Measurements from ENCODE around the gene NEDD4L.

NEDD4L gene

DNA sequence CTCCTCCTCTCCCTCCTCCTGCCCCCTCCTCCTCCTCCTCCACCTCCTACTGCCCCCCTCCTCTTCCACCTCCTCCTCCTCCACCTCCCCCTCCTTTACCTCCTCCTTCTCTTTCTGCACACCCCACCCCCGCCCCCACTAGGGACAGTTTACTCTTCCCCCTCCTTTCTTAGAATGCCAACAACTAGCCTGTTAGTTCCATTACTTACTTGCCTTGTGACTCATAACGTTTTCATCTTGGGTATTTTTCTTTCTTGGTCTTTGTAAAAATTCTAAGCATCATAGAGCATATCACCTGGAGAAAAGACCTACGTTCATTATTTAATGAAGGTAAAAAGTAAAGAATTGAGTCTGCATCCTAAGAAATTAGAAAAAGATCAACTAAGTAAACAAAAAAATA lies 165.3 kb downstream of the NEDD4L start:
- TF ChIP-seq FOXA1 (IDR thresholded peaks at IDR 0.05) (no peak), CTBP1 (IDR thresholded peaks at IDR 0.05; ENCODE audit: borderline replicate concordance) (no peak), NFRKB (IDR thresholded peaks at IDR 0.05) (no peak), FOXM1 (IDR thresholded peaks at IDR 0.05; ENCODE audit: borderline replicate concordance) (no peak), SP1 (IDR thresholded peaks at IDR 0.05) (no peak), ELF4 (IDR thresholded peaks at IDR 0.05) (no peak), HDGF (IDR thresholded peaks at IDR 0.05; ENCODE audit: borderline replicate concordance) (no peak), ARNT (IDR thresholded peaks at IDR 0.05) (no peak), BHLHE40 (IDR thresholded peaks at IDR 0.05; ENCODE audit: borderline replicate concordance) (no peak), FOXK2 (IDR thresholded peaks at IDR 0.05) (no peak), L3MBTL2 (conservative IDR thresholded peaks at IDR 0.05) (no peak), ZNF384 (IDR thresholded peaks at IDR 0.05) (no peak), SUZ12 (IDR thresholded peaks at IDR 0.05) (no peak), TARDBP (IDR thresholded peaks at IDR 0.05) (no peak), LEF1 (IDR thresholded peaks at IDR 0.05; ENCODE audit: borderline replicate concordance) (no peak)
- TF ChIP-seq, protein P1, sequence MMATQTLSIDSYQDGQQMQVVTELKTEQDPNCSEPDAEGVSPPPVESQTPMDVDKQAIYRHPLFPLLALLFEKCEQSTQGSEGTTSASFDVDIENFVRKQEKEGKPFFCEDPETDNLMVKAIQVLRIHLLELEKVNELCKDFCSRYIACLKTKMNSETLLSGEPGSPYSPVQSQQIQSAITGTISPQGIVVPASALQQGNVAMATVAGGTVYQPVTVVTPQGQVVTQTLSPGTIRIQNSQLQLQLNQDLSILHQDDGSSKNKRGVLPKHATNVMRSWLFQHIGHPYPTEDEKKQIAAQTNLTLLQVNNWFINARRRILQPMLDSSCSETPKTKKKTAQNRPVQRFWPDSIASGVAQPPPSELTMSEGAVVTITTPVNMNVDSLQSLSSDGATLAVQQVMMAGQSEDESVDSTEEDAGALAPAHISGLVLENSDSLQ (IDR thresholded peaks at IDR 0.05): no peak

DNA sequence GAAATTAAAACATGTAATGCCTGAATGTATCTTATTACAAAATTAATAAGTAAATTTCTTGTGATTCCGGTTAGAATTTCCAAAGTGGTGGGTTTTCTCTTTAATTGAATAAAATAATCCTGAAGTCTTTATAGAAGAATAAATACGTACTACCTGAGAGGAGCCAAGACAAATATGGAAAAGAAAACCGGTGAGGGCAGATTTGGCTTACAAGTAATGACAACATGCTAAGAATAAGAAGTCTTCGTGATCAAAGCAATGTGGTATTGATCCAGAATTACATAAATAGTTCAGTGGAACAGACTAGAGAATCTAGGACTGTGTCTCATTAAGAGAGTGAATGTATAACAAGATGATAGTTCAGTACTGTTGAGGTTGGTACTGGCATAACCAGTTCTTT lies 167.5 kb downstream of the NEDD4L start:
- DNase-seq (ENCODE audit: extremely low spot score): no peak
- POLR2A ChIA-PET: no interaction called here
- CTCF ChIA-PET: no interaction called here
- TF ChIP-seq NFRKB (IDR thresholded peaks at IDR 0.05) (no peak), FOXK2 (IDR thresholded peaks at IDR 0.05) (no peak), HDGF (IDR thresholded peaks at IDR 0.05; ENCODE audit: borderline replicate concordance) (no peak), L3MBTL2 (conservative IDR thresholded peaks at IDR 0.05) (no peak), BHLHE40 (IDR thresholded peaks at IDR 0.05; ENCODE audit: borderline replicate concordance) (no peak), CTBP1 (IDR thresholded peaks at IDR 0.05; ENCODE audit: borderline replicate concordance) (no peak), SUZ12 (IDR thresholded peaks at IDR 0.05) (no peak), LEF1 (IDR thresholded peaks at IDR 0.05; ENCODE audit: borderline replicate concordance) (no peak), ELF4 (IDR thresholded peaks at IDR 0.05) (no peak), FOXM1 (IDR thresholded peaks at IDR 0.05; ENCODE audit: borderline replicate concordance) (no peak), ARNT (IDR thresholded peaks at IDR 0.05) (no peak), ZNF384 (IDR thresholded peaks at IDR 0.05) (no peak), TARDBP (IDR thresholded peaks at IDR 0.05) (no peak), FOXA1 (IDR thresholded peaks at IDR 0.05) (no peak), SP1 (IDR thresholded peaks at IDR 0.05) (no peak)
- TF ChIP-seq, protein P1 (IDR thresholded peaks at IDR 0.05): no peak

More for the DNA sequence above, 165.3 kb downstream of the NEDD4L start:
- ChIA-PET POLR2A (no interaction called here), CTCF (no interaction called here)
- no peak for DNase-seq (ENCODE audit: extremely low spot score)

DNA sequence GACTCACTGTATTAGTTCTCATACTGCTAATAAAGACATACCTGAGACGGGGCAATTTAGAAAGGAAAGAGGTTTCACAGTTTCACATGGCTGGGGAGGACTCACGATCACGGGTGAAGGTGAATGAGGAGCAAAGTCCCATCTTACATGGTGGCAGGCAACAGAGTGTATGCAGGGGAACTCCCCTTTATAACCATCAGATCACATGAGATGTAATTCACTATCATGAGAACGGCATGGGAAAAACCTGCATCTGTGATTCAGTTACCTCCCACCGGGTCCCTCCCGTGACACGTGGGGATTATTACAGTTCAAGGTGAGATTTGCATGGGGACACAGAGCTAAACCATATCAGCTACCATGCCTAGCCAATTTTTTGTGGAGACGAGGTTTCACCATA lies 168.2 kb downstream of the NEDD4L start:
- CTCF ChIA-PET: no interaction called here
- no peak for DNase-seq (ENCODE audit: extremely low spot score)
- POLR2A ChIA-PET: no interaction called here
- TF ChIP-seq FOXK2 (IDR thresholded peaks at IDR 0.05): no peak
- no peak for TF ChIP-seq CTBP1 (IDR thresholded peaks at IDR 0.05; ENCODE audit: borderline replicate concordance)
- no peak for TF ChIP-seq FOXM1 (IDR thresholded peaks at IDR 0.05; ENCODE audit: borderline replicate concordance)
- no peak for TF ChIP-seq L3MBTL2 (conservative IDR thresholded peaks at IDR 0.05)
- TF ChIP-seq HDGF (IDR thresholded peaks at IDR 0.05; ENCODE audit: borderline replicate concordance): no peak
- TF ChIP-seq ARNT (IDR thresholded peaks at IDR 0.05): no peak
- TF ChIP-seq NFRKB (IDR thresholded peaks at IDR 0.05): no peak
- TF ChIP-seq BHLHE40 (IDR thresholded peaks at IDR 0.05; ENCODE audit: borderline replicate concordance): no peak
- no peak for TF ChIP-seq SUZ12 (IDR thresholded peaks at IDR 0.05)
- TF ChIP-seq FOXA1 (IDR thresholded peaks at IDR 0.05): no peak
- TF ChIP-seq ZNF384 (IDR thresholded peaks at IDR 0.05): no peak
- no peak for TF ChIP-seq SP1 (IDR thresholded peaks at IDR 0.05)
- TF ChIP-seq, protein P1 (IDR thresholded peaks at IDR 0.05): no peak

DNA sequence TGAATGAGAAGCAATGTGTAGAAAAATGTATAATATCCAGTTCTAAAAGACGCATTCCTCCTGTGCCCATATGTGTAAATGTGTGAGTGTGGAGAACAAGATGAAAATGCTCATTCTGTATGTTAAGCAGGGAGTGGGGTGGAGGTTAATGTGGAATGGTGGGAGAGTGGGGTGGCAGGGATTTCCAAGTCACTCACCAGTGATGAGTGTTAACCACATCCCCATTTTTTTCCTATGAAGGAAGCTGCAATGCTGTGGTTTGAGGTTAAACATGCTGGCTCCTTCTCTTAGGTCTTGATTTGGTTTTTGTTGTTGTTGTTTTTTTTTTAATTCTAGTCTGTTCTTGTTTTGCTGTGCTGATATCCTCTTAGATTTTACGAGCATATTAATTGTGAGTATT lies 169.4 kb downstream of the NEDD4L start:
- POLR2A ChIA-PET: no interaction called here
- TF ChIP-seq HDGF (IDR thresholded peaks at IDR 0.05; ENCODE audit: borderline replicate concordance): no peak
- TF ChIP-seq FOXK2 (IDR thresholded peaks at IDR 0.05): no peak
- TF ChIP-seq ARNT (IDR thresholded peaks at IDR 0.05): no peak
- no peak for TF ChIP-seq L3MBTL2 (conservative IDR thresholded peaks at IDR 0.05)
- TF ChIP-seq LEF1 (IDR thresholded peaks at IDR 0.05; ENCODE audit: borderline replicate concordance): no peak
- TF ChIP-seq TARDBP (IDR thresholded peaks at IDR 0.05): no peak
- TF ChIP-seq NFRKB (IDR thresholded peaks at IDR 0.05): no peak
- TF ChIP-seq ELF4 (IDR thresholded peaks at IDR 0.05): no peak
- no peak for TF ChIP-seq BHLHE40 (IDR thresholded peaks at IDR 0.05; ENCODE audit: borderline replicate concordance)
- no peak for TF ChIP-seq FOXM1 (IDR thresholded peaks at IDR 0.05; ENCODE audit: borderline replicate concordance)
- TF ChIP-seq SP1 (IDR thresholded peaks at IDR 0.05): no peak
- CTCF ChIA-PET: no interaction called here
- DNase-seq (ENCODE audit: extremely low spot score): no peak

DNA sequence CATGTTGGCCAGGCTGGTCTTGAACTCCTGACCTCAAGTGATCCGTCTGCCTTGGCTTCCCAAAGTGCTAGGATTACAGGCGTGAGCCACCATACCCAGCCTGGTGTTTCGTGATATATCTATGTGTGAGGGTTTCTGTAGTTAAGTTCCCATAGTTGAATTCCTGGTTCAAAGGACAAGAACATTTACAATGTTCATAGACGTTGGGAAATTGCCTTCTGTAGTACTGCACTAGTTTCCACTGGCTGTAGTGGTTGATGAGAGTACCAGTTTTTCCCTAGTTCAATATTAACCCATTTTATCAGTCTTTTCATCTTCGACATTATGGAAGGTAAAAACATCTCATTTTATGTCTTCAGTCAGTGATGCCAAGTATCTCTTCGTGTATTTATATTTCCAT lies 171.0 kb downstream of the NEDD4L start:
- CTCF ChIA-PET: no interaction called here
- DNase-seq (ENCODE audit: extremely low spot score): no peak
- POLR2A ChIA-PET: no interaction called here
- no peak for TF ChIP-seq ARNT (IDR thresholded peaks at IDR 0.05)
- no peak for TF ChIP-seq FOXK2 (IDR thresholded peaks at IDR 0.05)
- no peak for TF ChIP-seq TARDBP (IDR thresholded peaks at IDR 0.05)
- TF ChIP-seq ZNF384 (IDR thresholded peaks at IDR 0.05): no peak
- no peak for TF ChIP-seq L3MBTL2 (conservative IDR thresholded peaks at IDR 0.05)
- TF ChIP-seq, protein P1 (IDR thresholded peaks at IDR 0.05): no peak
- TF ChIP-seq ELF4 (IDR thresholded peaks at IDR 0.05): no peak
- TF ChIP-seq SUZ12 (IDR thresholded peaks at IDR 0.05): no peak
- no peak for TF ChIP-seq HDGF (IDR thresholded peaks at IDR 0.05; ENCODE audit: borderline replicate concordance)
- no peak for TF ChIP-seq LEF1 (IDR thresholded peaks at IDR 0.05; ENCODE audit: borderline replicate concordance)
- TF ChIP-seq SP1 (IDR thresholded peaks at IDR 0.05): no peak
- no peak for TF ChIP-seq NFRKB (IDR thresholded peaks at IDR 0.05)
